DOHH2 (cell line): ENCODE data around the gene ATP8A2.

Experiments used
- H3F3A ChIP-seq: fragments of 200-600 bp; sonication (generic), shearing (Covaris generic); 2 replicates; pipeline ENCODE4 v1.6.0; 2016; ENCODE audit warnings: antibody characterized with exemption, mild to moderate bottlenecking; ENCODE audit not compliant: control insufficient read depth, insufficient read depth
- H3K27ac ChIP-seq: fragments of 200-600 bp; sonication (generic); 2 replicates; pipeline ENCODE4 v1.5.1; 2014; ENCODE audit warnings: low read depth, mild to moderate bottlenecking, low read length, moderate library complexity
- H3K27me3 ChIP-seq: fragments of 200-600 bp; sonication (generic); 2 replicates; pipeline ENCODE4 v1.6.1; 2014; ENCODE audit warnings: mild to moderate bottlenecking, low read length, mixed read lengths; ENCODE audit not compliant: control insufficient read depth
- H3K36me3 ChIP-seq: fragments of 200-600 bp; sonication (generic); 2 replicates; pipeline ENCODE4 v1.6.1; 2014; ENCODE audit warnings: mild to moderate bottlenecking, low read length, moderate library complexity, mixed read lengths; ENCODE audit not compliant: control insufficient read depth
- H3K4me1 ChIP-seq: fragments of 200-600 bp; sonication (generic); 2 replicates; pipeline ENCODE4 v1.6.1; 2014; ENCODE audit warnings: mild to moderate bottlenecking, low read length, mixed read lengths; ENCODE audit not compliant: control insufficient read depth
- H3K4me2 ChIP-seq: fragments of 200-600 bp; sonication (generic); 2 replicates; pipeline ENCODE4 v1.6.0; 2014; ENCODE audit warnings: mild to moderate bottlenecking, low read length, moderate library complexity
- H3K4me3 ChIP-seq: fragments of 200-600 bp; sonication (generic); 2 replicates; pipeline ENCODE4 v1.5.1; 2014; ENCODE audit warnings: mild to moderate bottlenecking, low read length, mixed read lengths
- H3K79me2 ChIP-seq: fragments of 200-600 bp; sonication (generic); 2 replicates; pipeline ENCODE4 v1.6.1; 2014; ENCODE audit warnings: mild to moderate bottlenecking, low read length, mixed read lengths; ENCODE audit not compliant: control insufficient read depth
- H3K9me2 ChIP-seq: fragments of 200-600 bp; sonication (generic); replicated peaks from 2 replicates; pipeline ENCODE4 v1.6.1; 2014; ENCODE audit warnings: mild to moderate bottlenecking, low read length, mixed read lengths; ENCODE audit not compliant: control insufficient read depth
- H3K9me3 ChIP-seq: fragments of 200-600 bp; sonication (generic); 2 replicates; pipeline ENCODE4 v1.6.1; 2014; ENCODE audit warnings: antibody characterized with exemption, low read length, mixed read lengths; ENCODE audit not compliant: control insufficient read depth, insufficient read depth
- H4K20me1 ChIP-seq: fragments of 200-600 bp; sonication (generic); 2 replicates; pipeline ENCODE4 v1.6.0; 2014; ENCODE audit warnings: low read depth, mild to moderate bottlenecking, antibody characterized with exemption, low read length, moderate library complexity; ENCODE audit not compliant: control insufficient read depth, insufficient read depth
- CTCF ChIP-seq: fragments of 200-600 bp; sonication (generic); IDR thresholded peaks from one replicate; pipeline ENCODE4 v1.5.1; 2014; ENCODE audit warnings: antibody characterized with exemption, mild to moderate bottlenecking, low read depth, low read length; ENCODE audit not compliant: poor library complexity, severe bottlenecking
- EZH2phosphoT487 ChIP-seq: fragments of 200-600 bp; sonication (generic); IDR thresholded peaks from 2 replicates; pipeline ENCODE4 v1.6.1; 2017; ENCODE audit warnings: borderline replicate concordance, mild to moderate bottlenecking, antibody characterized with exemption, low read length, moderate library complexity, mixed read lengths

Gene ATP8A2

DNA sequence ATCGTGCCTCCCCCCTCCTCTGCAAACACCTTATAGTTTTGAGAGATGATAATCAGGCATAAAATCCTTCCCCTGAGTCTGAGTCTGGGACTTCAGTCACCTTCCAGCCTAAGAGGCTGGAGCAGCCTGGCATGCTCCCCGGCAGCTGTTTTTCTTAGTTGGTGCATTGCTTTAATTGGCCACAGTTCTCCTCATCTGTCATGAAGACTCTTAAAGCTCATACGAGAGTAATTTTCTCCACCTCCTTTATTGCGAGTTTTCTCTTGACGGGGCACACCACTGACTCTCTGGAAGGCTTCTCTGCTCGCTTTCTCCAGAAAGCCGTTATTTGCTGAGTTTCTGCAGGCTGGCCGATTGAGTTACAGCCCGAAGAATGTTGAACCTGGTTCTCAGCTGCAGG, 310.5 kb downstream of the ATP8A2 start:
- H3K36me3 ChIP-seq = no peaks in the 10 kb centered on the region
- H4K20me1 ChIP-seq = no peaks in the 10 kb centered on the region
- no peaks in the 10 kb centered on the region for H3K9me2 ChIP-seq
- H3F3A ChIP-seq = no peaks in the 10 kb centered on the region
- H3K9me3 ChIP-seq = no peaks in the 10 kb centered on the region
- TF ChIP-seq EZH2phosphoT487 (no peak), CTCF (no peak)
- H3K27me3 ChIP-seq = no peaks in the 10 kb centered on the region
- H3K4me2 ChIP-seq = no peak overlapping the region
- no peaks in the 10 kb centered on the region for H3K4me1 ChIP-seq
- no peak overlapping the region for H3K27ac ChIP-seq
- H3K4me3 ChIP-seq = no peak overlapping the region
- no peaks in the 10 kb centered on the region for H3K79me2 ChIP-seq

- Histone ChIP-seq H3K36me3 (no peaks in the 10 kb centered on the region), H3K4me3 (no peak overlapping the region), H3K4me1 (no peaks in the 10 kb centered on the region), H3K27me3 (no peaks in the 10 kb centered on the region), H4K20me1 (no peaks in the 10 kb centered on the region), H3K4me2 (no peak overlapping the region), H3K9me2 (no peaks in the 10 kb centered on the region), H3K27ac (no peak overlapping the region), H3F3A (no peaks in the 10 kb centered on the region), H3K79me2 (no peaks in the 10 kb centered on the region), H3K9me3 (no peaks in the 10 kb centered on the region)
- TF ChIP-seq CTCF (no peak), EZH2phosphoT487 (no peak)
Observed at GRCh38 chr13:25683056-25683455, 311.3 kb downstream of the ATP8A2 start.

- no peak overlapping the region for H3K4me3 ChIP-seq
- no peaks in the 10 kb centered on the region for H4K20me1 ChIP-seq
- no peaks in the 10 kb centered on the region for H3K4me1 ChIP-seq
- H3K79me2 ChIP-seq = no peaks in the 10 kb centered on the region
- H3K27me3 ChIP-seq = no peaks in the 10 kb centered on the region
- H3K36me3 ChIP-seq = no peaks in the 10 kb centered on the region
- H3K27ac ChIP-seq = no peak overlapping the region
- no peaks in the 10 kb centered on the region for H3K9me3 ChIP-seq
- TF ChIP-seq CTCF (no peak), EZH2phosphoT487 (no peak)
- no peaks in the 10 kb centered on the region for H3F3A ChIP-seq
- no peak overlapping the region for H3K4me2 ChIP-seq
- H3K9me2 ChIP-seq = no peaks in the 10 kb centered on the region
Observed at GRCh38 chr13:25683662-25684370, 312.0 kb downstream of the ATP8A2 start.
